Measurements from ENCODE around the gene ACSL1.

ACSL1 gene

GRCh38 chr4:184850431-184851199 lies 24.8 kb upstream of the ACSL1 start:
- TF ChIP-seq SIN3A (IDR thresholded peaks at IDR 0.05; ENCODE audit: borderline replicate concordance, insufficient read depth, low read length) (no peak), FOXP2 (optimal IDR thresholded peaks at IDR 0.05; ENCODE audit: borderline replicate concordance, extremely low read depth, extremely low read length, insufficient read depth) (no peak), POLR2AphosphoS5 (IDR thresholded peaks at IDR 0.05; ENCODE audit: low read depth, low read length) (no peak), TAF1 (IDR thresholded peaks at IDR 0.05; ENCODE audit: borderline replicate concordance, insufficient read depth, low read length) (no peak)
- TF ChIP-seq, protein P1, sequence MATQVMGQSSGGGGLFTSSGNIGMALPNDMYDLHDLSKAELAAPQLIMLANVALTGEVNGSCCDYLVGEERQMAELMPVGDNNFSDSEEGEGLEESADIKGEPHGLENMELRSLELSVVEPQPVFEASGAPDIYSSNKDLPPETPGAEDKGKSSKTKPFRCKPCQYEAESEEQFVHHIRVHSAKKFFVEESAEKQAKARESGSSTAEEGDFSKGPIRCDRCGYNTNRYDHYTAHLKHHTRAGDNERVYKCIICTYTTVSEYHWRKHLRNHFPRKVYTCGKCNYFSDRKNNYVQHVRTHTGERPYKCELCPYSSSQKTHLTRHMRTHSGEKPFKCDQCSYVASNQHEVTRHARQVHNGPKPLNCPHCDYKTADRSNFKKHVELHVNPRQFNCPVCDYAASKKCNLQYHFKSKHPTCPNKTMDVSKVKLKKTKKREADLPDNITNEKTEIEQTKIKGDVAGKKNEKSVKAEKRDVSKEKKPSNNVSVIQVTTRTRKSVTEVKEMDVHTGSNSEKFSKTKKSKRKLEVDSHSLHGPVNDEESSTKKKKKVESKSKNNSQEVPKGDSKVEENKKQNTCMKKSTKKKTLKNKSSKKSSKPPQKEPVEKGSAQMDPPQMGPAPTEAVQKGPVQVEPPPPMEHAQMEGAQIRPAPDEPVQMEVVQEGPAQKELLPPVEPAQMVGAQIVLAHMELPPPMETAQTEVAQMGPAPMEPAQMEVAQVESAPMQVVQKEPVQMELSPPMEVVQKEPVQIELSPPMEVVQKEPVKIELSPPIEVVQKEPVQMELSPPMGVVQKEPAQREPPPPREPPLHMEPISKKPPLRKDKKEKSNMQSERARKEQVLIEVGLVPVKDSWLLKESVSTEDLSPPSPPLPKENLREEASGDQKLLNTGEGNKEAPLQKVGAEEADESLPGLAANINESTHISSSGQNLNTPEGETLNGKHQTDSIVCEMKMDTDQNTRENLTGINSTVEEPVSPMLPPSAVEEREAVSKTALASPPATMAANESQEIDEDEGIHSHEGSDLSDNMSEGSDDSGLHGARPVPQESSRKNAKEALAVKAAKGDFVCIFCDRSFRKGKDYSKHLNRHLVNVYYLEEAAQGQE (IDR thresholded peaks at IDR 0.05; ENCODE audit: insufficient read depth in 1 of 2, low read depth in 2 of 2, low read length in 2 of 2): no peak

DNA sequence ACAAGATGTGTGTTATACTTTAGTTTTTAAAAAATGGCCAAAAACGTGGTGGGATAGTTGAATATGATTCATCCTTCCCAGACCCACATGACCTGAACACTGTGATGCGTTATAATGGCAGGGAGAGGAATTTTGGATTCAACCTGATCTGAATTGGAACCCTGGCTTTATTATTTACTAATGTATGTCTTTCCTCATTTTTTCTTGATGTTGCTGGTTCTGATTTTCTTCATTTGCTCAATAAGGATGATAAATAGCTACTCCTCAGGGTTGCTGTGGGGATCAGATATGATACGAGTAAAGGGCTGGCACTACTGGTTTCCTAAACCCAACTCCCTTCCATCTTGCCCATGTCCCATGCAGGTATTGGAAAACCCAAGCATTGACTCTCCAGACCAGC lies 24.2 kb upstream of the ACSL1 start:
- TF ChIP-seq TAF1 (IDR thresholded peaks at IDR 0.05; ENCODE audit: borderline replicate concordance, insufficient read depth, low read length) (no peak), POLR2AphosphoS5 (IDR thresholded peaks at IDR 0.05; ENCODE audit: low read depth, low read length) (no peak), SIN3A (IDR thresholded peaks at IDR 0.05; ENCODE audit: borderline replicate concordance, insufficient read depth, low read length) (no peak), FOXP2 (optimal IDR thresholded peaks at IDR 0.05; ENCODE audit: borderline replicate concordance, extremely low read depth, extremely low read length, insufficient read depth) (no peak)
- TF ChIP-seq, protein P1 (IDR thresholded peaks at IDR 0.05; ENCODE audit: insufficient read depth in 1 of 2, low read depth in 2 of 2, low read length in 2 of 2): no peak

GRCh38 chr4:184849185-184849584 lies 23.4 kb upstream of the ACSL1 start:
- TF ChIP-seq, protein P1 (IDR thresholded peaks at IDR 0.05; ENCODE audit: insufficient read depth in 1 of 2, low read depth in 2 of 2, low read length in 2 of 2): no peak

DNA sequence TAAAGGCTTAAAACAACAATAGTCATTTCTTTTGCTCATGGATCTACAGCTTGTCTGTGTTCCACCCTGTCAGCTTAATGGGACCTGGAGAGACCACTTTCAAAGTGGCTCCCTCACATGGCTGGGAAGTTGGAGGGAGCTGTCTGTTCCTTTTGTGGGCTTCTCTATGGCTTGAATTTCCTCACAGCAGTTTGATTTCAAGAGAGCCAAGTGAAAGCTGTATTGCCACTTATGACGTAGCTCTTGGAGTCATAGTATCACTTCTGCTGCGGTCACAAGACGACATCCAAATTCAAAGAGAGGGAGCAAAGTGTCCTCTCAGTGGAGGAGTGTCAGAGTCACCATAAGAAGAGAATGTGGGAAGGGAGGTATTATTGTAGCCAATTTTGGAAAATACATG lies 22.7 kb upstream of the ACSL1 start:
- no peak for TF ChIP-seq FOXP2 (optimal IDR thresholded peaks at IDR 0.05; ENCODE audit: borderline replicate concordance, extremely low read depth, extremely low read length, insufficient read depth)
- TF ChIP-seq SIN3A (IDR thresholded peaks at IDR 0.05; ENCODE audit: borderline replicate concordance, insufficient read depth, low read length): no peak
- TF ChIP-seq, protein P1 (IDR thresholded peaks at IDR 0.05; ENCODE audit: insufficient read depth in 1 of 2, low read depth in 2 of 2, low read length in 2 of 2): no peak
- no peak for TF ChIP-seq TAF1 (IDR thresholded peaks at IDR 0.05; ENCODE audit: borderline replicate concordance, insufficient read depth, low read length)
- no peak for TF ChIP-seq POLR2AphosphoS5 (IDR thresholded peaks at IDR 0.05; ENCODE audit: low read depth, low read length)

- TF ChIP-seq, protein P1 (IDR thresholded peaks at IDR 0.05; ENCODE audit: insufficient read depth in 1 of 2, low read depth in 2 of 2, low read length in 2 of 2): no peak
- no peak for TF ChIP-seq TAF1 (IDR thresholded peaks at IDR 0.05; ENCODE audit: borderline replicate concordance, insufficient read depth, low read length)
Measured at GRCh38 chr4:184846531-184846930, 20.8 kb upstream of the ACSL1 start.
